Left lung (tissue), 10 donors: ENCODE data around the gene F2RL3. TPM values are rescaled to one million over a fixed set of nuclear protein-coding genes. Genes with fewer than 3 reads are reported as not detected.

Experiments
- ATAC-seq: fragments of 200-7000 bp; cut with Tn5 transposase; one replicate; pipeline ENCODE4 v1.9.1; 2020; ENCODE audit warnings: moderate library complexity
- DNase-seq, 4 donors: peaks; one replicate each; pipeline ENCODE4 v3.0.0-alpha.2; 2013 to 2020
- H3K27ac ChIP-seq, 2 donors: fragments of 200-600 bp; sonication (generic) in 1 of 2; one replicate each; pipeline versions ENCODE4 v1.5.0 to v1.8.0; 2020 to 2021
- H3K27me3 ChIP-seq, 2 donors: fragments of 200-600 bp; sonication (generic) in 1 of 2; one replicate each; pipeline versions ENCODE4 v1.5.0 to v1.8.0; 2020 to 2021
- H3K36me3 ChIP-seq, 2 donors: fragments of 200-600 bp; sonication (generic) in 1 of 2; one replicate each; pipeline versions ENCODE4 v1.5.0 to v1.8.0; 2020 to 2021
- H3K4me1 ChIP-seq, 2 donors: fragments of 200-600 bp; one replicate each; pipeline ENCODE4 v1.8.0; 2021
- H3K4me3 ChIP-seq, 2 donors: fragments of 200-600 bp; sonication (generic) in 1 of 2; one replicate each; pipeline versions ENCODE4 v1.5.0 to v1.8.0; 2020 to 2021; ENCODE audit warnings: mild to moderate bottlenecking in 1 of 2
- H3K9me3 ChIP-seq, 2 donors: fragments of 200-600 bp; sonication (generic) in 1 of 2; one replicate each; pipeline versions ENCODE4 v1.5.0 to v1.8.0; 2020 to 2021
- CTCF ChIP-seq, 2 donors: fragments of 200-600 bp; sonication (generic) in 1 of 2; IDR thresholded peaks; one replicate each; pipeline versions ENCODE4 v1.5.0 to v1.8.0; 2021; ENCODE audit warnings: antibody characterized with exemption in 2 of 2
- intact Hi-C, 2 donors: fragments of 100-400 bp; cut with DNase I; formaldehyde crosslinking; loops; one replicate each; pipeline versions ENCODE4 v1.11.2 to v1.14.2; 2022
- polyA plus RNA-seq, 6 donors: library from polyadenylated mRNA; unstranded; fragments of 120-200 nt; gene quantifications; one replicate each; pipeline ENCODE4 v1.2.1, GENCODE V29; 2013; ENCODE audit not compliant: insufficient read length in 6 of 6
- total RNA-seq, 2 donors: library from RNA; stranded (reverse); fragmentation: NEBNext Ultra II Directional; extraction: Animal tissue kit (Norgen Biotek cat#: 25700); gene quantifications; one replicate each; pipeline ENCODE4 v1.2.1, GENCODE V29; 2021
- donor health status: DM: no; HTN: yes; CAD: no.
- donor health status: DM: no; HTN: no; CAD: no.

The F2RL3 gene
- total and polyA plus RNA-seq, 8 donors, result 0.63 to 14.8 (median 1.4) TPM

GRCh38 chr19:16899566-16900075 is 10.8 kb downstream of the F2RL3 start:
- no peak for ATAC-seq
- DNase-seq, result no peak
- Histone ChIP-seq H3K27me3 (peaks cover 0 to 26% of the 10 kb centered on the region in 2 donors), H3K36me3 (peaks cover 0 to 6% of the 10 kb centered on the region in 2 donors), H3K9me3 (no peaks in the 10 kb centered on the region), H3K27ac (no peak overlapping the region), H3K4me1 (peaks cover 0 to 7% of the 10 kb centered on the region in 2 donors), H3K4me3 (no peak overlapping the region)
- intact Hi-C loops, result no loop called here
- peak; percentile 19 to 46 for TF ChIP-seq CTCF (IDR thresholded peaks at IDR 0.05)

GRCh38 chr19:16901491-16902175 is 12.8 kb downstream of the F2RL3 start:
- peaks cover 0 to 10% of the 10 kb centered on the region in 2 donors for H3K27me3 ChIP-seq
- H3K36me3 ChIP-seq, result peaks cover 0 to 6% of the 10 kb centered on the region in 2 donors
- no peak for DNase-seq
- TF ChIP-seq CTCF (IDR thresholded peaks at IDR 0.05), result no peak
- intact Hi-C loops, result no loop called here
- H3K4me1 ChIP-seq, result peaks cover 0 to under 1% of the 10 kb centered on the region in 2 donors
- no peaks in the 10 kb centered on the region for H3K9me3 ChIP-seq
- no peak for ATAC-seq
- no peak overlapping the region for H3K27ac ChIP-seq
- H3K4me3 ChIP-seq, result no peak overlapping the region

GRCh38 chr19:16902545-16902944 is 13.7 kb downstream of the F2RL3 start:
- ATAC-seq, result no peak
- H3K9me3 ChIP-seq, result no peaks in the 10 kb centered on the region
- TF ChIP-seq CTCF (IDR thresholded peaks at IDR 0.05), result no peak
- no peak overlapping the region for H3K4me3 ChIP-seq
- intact Hi-C loops, result no loop called here
- no peak overlapping the region for H3K27ac ChIP-seq
- peaks cover 0 to 6% of the 10 kb centered on the region in 2 donors for H3K36me3 ChIP-seq
- no peaks in the 10 kb centered on the region for H3K4me1 ChIP-seq
- H3K27me3 ChIP-seq, result peaks cover 0 to 7% of the 10 kb centered on the region in 2 donors
- no peak for DNase-seq

GRCh38 chr19:16903347-16903746 is 14.5 kb downstream of the F2RL3 start:
- H3K27me3 ChIP-seq, result no peaks in the 10 kb centered on the region
- H3K4me1 ChIP-seq, result no peaks in the 10 kb centered on the region
- intact Hi-C loops, result no loop called here
- H3K9me3 ChIP-seq, result no peaks in the 10 kb centered on the region
- no peak overlapping the region for H3K27ac ChIP-seq
- no peak for TF ChIP-seq CTCF (IDR thresholded peaks at IDR 0.05)
- ATAC-seq, result no peak
- no peak overlapping the region for H3K4me3 ChIP-seq
- DNase-seq, result no peak
- H3K36me3 ChIP-seq, result peaks cover 0 to 6% of the 10 kb centered on the region in 2 donors

GRCh38 chr19:16904599-16904998 is 15.8 kb downstream of the F2RL3 start:
- DNase-seq (no peak), ATAC-seq (no peak)
- Histone ChIP-seq H3K4me3 (no peak overlapping the region), H3K9me3 (no peaks in the 10 kb centered on the region), H3K27me3 (no peaks in the 10 kb centered on the region), H3K4me1 (no peaks in the 10 kb centered on the region), H3K27ac (no peak overlapping the region), H3K36me3 (peaks cover 0 to 6% of the 10 kb centered on the region in 2 donors)
- intact Hi-C loops, result no loop called here
- TF ChIP-seq CTCF (IDR thresholded peaks at IDR 0.05), result no peak
